RPMI7951 (cell line): ENCODE results near the gene CCR5AS.

Source experiments
- DNase-seq: peaks from one replicate; pipeline ENCODE4 v3.0.0-alpha.2; 2012; ENCODE audit warnings: low read depth

The CCR5AS gene

GRCh38 chr3:46380471-46381221, 26.2 kb downstream of the CCR5AS start:
- peak; percentile 46 for DNase-seq

GRCh38 chr3:46378426-46378942, 28.4 kb downstream of the CCR5AS start:
- peak; percentile 71 for DNase-seq

DNA sequence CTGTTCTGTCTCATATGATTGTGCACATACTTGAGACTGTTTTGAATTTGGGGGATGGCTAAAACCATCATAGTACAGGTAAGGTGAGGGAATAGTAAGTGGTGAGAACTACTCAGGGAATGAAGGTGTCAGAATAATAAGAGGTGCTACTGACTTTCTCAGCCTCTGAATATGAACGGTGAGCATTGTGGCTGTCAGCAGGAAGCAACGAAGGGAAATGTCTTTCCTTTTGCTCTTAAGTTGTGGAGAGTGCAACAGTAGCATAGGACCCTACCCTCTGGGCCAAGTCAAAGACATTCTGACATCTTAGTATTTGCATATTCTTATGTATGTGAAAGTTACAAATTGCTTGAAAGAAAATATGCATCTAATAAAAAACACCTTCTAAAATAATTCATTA, 31.1 kb downstream of the CCR5AS start:
- no peak for DNase-seq

- no peak for DNase-seq
Measured at GRCh38 chr3:46375218-46375617, 31.6 kb downstream of the CCR5AS start.

DNA sequence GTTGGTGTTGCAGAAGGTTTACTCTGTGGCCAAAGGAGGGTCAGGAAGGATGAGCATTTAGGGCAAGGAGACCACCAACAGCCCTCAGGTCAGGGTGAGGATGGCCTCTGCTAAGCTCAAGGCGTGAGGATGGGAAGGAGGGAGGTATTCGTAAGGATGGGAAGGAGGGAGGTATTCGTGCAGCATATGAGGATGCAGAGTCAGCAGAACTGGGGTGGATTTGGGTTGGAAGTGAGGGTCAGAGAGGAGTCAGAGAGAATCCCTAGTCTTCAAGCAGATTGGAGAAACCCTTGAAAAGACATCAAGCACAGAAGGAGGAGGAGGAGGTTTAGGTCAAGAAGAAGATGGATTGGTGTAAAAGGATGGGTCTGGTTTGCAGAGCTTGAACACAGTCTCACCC, 32.1 kb downstream of the CCR5AS start:
- DNase-seq = no peak

- DNase-seq = peak; percentile 51
Measured at GRCh38 chr3:46372492-46373359, 34.1 kb downstream of the CCR5AS start.

DNA sequence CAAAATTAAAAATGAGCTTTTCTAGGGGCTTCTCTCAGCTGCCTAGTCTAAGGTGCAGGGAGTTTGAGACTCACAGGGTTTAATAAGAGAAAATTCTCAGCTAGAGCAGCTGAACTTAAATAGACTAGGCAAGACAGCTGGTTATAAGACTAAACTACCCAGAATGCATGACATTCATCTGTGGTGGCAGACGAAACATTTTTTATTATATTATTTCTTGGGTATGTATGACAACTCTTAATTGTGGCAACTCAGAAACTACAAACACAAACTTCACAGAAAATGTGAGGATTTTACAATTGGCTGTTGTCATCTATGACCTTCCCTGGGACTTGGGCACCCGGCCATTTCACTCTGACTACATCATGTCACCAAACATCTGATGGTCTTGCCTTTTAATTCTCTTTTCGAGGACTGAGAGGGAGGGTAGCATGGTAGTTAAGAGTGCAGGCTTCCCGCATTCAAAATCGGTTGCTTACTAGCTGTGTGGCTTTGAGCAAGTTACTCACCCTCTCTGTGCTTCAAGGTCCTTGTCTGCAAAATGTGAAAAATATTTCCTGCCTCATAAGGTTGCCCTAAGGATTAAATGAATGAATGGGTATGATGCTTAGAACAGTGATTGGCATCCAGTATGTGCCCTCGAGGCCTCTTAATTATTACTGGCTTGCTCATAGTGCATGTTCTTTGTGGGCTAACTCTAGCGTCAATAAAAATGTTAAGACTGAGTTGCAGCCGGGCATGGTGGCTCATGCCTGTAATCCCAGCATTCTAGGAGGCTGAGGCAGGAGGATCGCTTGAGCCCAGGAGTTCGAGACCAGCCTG, 35.1 kb downstream of the CCR5AS start:
- DNase-seq = peak; percentile 13

- no peak for DNase-seq
Measured at GRCh38 chr3:46370839-46371518, 35.9 kb downstream of the CCR5AS start, which contains the start of gene CCR5. Gene CCR5 (plus strand): TSS chr3:46370946. CDS start chr3:46372903, 1,957 bp downstream.

DNA sequence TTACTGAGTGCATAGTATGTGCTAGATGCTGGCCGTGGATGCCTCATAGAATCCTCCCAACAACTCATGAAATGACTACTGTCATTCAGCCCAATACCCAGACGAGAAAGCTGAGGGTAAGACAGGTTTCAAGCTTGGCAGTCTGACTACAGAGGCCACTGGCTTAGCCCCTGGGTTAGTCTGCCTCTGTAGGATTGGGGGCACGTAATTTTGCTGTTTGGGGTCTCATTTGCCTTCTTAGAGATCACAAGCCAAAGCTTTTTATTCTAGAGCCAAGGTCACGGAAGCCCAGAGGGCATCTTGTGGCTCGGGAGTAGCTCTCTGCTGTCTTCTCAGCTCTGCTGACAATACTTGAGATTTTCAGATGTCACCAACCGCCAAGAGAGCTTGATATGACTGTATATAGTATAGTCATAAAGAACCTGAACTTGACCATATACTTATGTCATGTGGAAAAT, 37.2 kb downstream of the CCR5AS start:
- DNase-seq = no peak

GRCh38 chr3:46369151-46369550, 37.7 kb downstream of the CCR5AS start:
- DNase-seq = no peak

- DNase-seq = peak; percentile 77
Measured at GRCh38 chr3:46368569-46368968, 38.3 kb downstream of the CCR5AS start.

GRCh38 chr3:46367811-46368210, 39.1 kb downstream of the CCR5AS start:
- no peak for DNase-seq

GRCh38 chr3:46365737-46366524, 40.9 kb downstream of the CCR5AS start:
- DNase-seq = no peak

DNA sequence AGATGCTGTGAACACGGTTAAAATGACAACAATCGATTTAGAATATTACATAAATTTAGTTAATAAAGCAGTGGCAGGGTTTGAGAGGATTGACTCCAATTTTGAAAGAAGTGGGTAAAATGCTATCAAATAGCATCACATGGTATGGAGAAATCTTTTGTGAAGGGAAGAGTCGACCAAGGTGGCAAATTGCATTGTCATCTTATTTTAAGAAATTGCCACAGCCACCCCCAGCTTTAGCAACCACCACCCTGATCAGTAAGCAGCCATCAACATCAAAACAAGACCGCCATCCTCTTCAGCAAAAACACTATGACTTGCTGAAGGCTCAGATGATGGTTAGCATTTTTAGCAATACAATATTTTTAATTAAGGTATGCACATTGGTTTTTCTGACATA, 41.8 kb downstream of the CCR5AS start:
- DNase-seq = no peak

GRCh38 chr3:46361408-46362283, 45.2 kb downstream of the CCR5AS start:
- peak; percentile 92 for DNase-seq

DNA sequence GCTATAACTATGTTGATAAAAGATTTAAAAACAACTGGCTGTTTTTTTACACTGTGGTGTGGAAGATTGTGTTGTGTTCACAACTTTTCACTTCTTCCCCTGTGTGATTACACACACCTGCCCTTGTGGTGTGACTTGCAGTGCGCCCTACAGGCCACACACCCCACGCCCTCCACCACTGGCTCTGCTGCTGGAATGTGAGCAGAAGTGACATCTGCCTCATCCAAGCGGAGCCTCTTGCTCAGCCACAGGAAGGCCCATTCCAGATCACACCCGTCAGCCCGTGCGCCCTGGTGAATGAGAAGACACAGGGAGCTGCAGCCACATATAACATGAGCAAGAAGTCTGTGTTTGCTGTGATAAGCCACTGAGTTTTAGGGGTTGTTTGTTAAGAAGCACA, 46.0 kb downstream of the CCR5AS start:
- peak; percentile 38 for DNase-seq

DNA sequence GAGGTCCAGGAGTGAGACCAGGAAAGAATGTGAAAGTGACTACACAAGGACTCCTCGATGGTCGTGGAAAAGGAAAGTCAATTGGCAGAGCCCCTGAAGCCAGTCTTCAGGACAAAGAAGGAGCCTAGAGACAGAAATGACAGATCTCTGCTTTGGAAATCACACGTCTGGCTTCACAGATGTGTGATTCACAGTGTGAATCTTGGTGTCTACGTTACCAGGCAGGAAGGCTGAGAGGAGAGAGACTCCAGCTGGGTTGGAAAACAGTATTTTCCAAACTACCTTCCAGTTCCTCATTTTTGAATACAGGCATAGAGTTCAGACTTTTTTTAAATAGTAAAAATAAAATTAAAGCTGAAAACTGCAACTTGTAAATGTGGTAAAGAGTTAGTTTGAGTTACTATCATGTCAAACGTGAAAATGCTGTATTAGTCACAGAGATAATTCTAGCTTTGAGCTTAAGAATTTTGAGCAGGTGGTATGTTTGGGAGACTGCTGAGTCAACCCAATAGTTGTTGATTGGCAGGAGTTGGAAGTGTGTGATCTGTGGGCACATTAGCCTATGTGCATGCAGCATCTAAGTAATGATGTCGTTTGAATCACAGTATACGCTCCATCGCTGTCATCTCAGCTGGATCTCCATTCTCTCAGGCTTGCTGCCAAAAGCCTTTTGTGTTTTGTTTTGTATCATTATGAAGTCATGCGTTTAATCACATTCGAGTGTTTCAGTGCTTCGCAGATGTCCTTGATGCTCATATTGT, 47.0 kb downstream of the CCR5AS start:
- DNase-seq = peak; percentile 82

GRCh38 chr3:46358466-46358865, 48.4 kb downstream of the CCR5AS start:
- no peak for DNase-seq

- DNase-seq = no peak
Measured at GRCh38 chr3:46356909-46357308, 50.0 kb downstream of the CCR5AS start.
